Skin epidermis (tissue), 12 donors: ENCODE measurements around the gene KCNG2.

Source experiments
- H3K27ac ChIP-seq, 21 experiments: fragments of 200-600 bp; sonication (generic) in 11 of 21; one replicate each; pipeline ENCODE4 v1.5.0; 2020; ENCODE audit warnings: mild to moderate bottlenecking in 3 of 21, inconsistent platforms in 2 of 21, moderate library complexity in 2 of 21
- H3K4me3 ChIP-seq, 7 experiments: fragments of 200-600 bp; sonication (generic) in 2 of 7; one replicate each; pipeline ENCODE4 v1.5.0; 2020; ENCODE audit warnings: inconsistent platforms in 2 of 7, mild to moderate bottlenecking in 2 of 7, moderate library complexity in 1 of 7

KCNG2 gene

DNA sequence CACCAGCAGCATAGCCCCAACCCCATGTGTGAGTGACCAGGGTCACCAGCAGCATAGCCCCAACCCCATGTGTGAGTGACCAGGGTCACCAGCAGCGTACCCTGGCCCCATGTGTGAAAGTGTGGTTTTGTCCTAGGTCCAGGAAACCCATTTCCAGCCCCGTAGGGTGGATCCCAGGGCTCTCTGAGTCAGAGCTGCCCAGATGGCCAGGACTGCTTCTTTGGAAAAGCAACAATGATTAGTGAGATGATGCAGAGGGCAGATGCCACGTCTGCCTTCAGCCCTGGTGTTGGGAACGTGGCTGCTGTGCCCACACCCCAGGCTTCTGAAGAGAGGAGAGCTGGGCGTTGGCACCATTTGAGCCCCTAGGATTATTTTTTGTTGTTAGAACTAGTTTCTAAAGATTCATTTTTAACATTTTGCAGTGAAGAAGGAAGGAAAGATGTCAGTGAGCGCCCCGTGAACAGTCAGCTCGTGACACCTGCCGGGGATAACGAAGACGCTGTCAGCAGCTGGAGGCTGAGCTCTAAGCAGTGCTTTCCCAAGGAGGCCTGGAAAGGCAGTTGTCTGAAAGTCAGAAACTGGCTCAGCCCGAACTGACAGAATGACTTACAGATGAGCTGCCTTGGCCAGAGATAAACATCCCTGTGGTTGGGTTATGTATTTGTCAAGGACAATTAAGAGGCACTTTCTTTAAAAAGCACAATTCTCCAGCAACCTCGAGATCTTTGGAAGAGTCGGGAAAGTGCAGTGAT lies 32.1 kb upstream of the KCNG2 start:
- H3K27ac ChIP-seq, result peak overlapping the region in 1 of 21 experiments; percentile 58
- H3K4me3 ChIP-seq, result no peak overlapping the region

DNA sequence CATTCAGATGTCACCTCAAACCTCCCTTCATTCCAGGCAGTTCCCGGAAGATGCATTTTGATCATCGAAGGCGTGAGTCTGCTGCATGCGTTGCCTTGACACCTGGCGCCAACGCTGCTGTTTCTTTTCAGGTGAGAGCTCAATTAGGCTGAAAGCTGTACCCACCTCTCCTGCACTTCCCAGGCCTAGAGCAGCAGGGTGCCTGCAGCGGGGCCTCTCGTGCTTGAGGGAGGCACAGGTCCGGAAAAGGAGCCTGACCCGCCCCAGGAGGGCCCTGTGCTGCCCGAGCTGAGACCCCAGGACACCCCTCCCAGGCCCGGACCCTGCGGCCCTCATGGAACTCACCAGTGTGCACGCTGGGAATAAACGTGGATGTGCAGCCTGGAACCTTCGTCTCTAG lies 31.4 kb upstream of the KCNG2 start:
- H3K4me3 ChIP-seq, result no peak overlapping the region
- no peak overlapping the region for H3K27ac ChIP-seq

DNA sequence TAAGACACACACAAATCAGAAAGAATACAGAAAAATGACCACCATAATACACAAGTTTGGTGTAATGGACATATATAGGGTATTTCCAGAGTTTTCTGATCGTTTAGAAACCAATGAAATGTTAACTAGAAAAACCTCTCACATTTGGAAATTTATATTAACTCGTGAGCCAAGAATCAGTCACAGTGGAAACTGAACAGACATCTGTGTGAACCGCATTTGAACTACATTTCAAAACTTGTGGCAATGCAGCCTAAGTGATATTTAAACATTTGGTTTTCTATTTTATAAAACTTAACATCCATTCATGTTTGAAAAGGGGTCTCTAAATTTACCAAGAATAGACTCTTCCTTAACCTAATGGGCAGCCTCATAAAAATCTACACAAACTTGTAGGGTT lies 29.0 kb upstream of the KCNG2 start:
- no peak overlapping the region for H3K27ac ChIP-seq
- no peak overlapping the region for H3K4me3 ChIP-seq

DNA sequence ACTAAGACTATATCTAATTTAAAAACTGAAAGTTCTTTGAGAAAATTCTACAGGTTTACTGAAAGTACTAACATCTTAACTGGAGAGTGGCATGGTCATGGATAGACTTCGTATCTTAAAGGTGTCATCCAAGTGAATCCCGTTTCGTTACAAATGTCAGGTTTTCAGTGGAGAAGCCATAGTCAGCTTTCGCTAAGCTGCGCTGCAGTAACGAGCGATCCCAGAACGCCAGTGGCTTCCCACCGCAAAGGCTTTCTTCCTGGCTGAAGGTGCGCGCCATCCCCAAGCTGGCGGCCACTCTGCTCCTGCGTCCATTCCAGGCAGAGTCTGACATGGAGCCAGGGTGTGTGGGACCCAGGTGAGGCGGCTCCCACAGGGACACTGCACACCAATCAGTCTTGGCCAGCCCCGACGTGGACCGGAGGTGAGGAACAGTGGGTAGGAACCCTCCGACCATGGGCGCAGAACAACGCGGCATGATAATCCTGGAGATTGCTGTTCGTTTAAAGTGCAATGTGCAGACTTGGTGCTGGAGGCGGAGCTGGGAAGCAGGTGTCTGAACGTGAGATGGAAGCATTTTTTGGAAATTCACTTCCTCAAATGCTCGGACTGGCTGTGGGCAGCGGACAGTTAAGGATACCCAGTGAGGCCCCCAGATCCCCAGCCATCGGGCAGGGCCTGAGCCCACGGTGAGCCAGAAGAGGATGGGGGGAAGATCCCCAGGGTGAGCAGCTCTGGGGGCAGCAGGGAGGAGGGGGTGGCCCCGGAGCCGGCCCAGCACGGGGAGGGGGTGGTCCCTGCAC lies 27.8 kb upstream of the KCNG2 start:
- no peak overlapping the region for H3K27ac ChIP-seq

DNA sequence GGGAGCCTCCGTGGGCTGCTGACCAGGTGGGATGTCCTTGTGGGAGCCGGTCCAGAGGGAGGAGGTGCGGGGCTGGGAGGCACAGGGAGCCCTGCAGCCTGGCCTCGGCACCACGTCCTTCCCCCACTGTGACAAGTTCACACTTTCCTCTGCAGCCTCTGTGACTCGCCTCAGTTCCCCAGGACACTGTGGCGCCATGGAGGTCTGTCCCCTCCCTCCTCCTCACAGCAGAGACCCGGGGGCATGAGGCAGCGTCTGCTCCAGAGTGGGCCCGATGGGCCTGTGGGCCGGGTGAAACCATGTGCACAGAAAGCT lies 27.3 kb upstream of the KCNG2 start:
- Histone ChIP-seq H3K4me3 (no peak overlapping the region), H3K27ac (no peak overlapping the region)

More for the DNA sequence above, 27.8 kb upstream of the KCNG2 start:
- no peak overlapping the region for H3K4me3 ChIP-seq

DNA sequence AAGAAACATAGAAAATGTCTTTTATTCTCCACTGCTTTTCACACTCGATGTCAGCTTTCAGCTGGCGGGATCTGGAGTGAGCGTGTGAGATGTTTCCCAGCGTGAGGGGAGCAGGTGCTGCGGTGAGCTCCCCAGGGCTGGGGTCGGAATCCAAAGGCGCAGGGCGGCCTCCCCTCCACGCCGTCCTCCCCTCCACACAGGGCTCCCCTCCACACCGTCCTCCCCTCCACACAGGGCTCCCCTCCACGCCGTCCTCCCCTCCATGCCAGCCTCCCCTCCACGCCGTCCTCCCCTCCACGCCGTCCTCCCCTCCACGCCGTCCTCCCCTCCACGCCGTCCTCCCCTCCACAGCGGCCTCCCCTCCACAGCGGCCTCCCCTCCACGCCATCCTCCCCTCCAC lies 26.9 kb upstream of the KCNG2 start:
- Histone ChIP-seq H3K27ac (no peak overlapping the region), H3K4me3 (no peak overlapping the region)

DNA sequence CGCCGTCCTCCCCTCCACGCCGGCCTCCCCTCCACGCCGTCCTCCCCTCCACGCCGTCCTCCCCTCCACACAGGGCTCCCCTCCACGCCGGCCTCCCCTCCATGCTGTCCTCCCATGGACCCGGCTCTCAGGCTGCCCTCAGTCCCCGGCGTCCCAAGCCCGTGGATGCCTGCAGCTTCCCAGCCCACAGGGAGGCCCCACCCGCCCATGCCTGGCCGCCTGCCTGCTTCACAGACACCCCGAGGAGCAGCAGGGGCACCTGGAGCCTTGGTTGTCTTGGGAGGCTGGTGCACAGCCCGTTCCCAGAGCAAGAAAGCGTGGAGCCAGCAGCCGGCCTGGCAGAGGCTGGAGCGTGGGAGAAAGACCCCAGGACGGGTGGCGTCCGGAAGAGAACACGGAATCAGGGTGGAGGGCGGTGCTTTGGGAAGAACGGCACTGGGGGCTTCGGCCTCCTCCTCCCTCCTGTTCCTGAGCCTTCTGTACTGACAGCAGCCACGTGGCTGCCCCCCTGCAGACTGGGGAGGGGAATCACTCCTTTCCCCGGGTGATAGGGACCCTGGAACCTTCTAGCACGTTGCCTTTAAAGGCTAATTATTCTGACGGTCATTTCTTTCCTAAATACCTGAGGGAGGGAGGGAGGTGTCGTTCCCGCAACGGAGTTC lies 26.2 kb upstream of the KCNG2 start:
- H3K27ac ChIP-seq, result no peak overlapping the region
- H3K4me3 ChIP-seq, result no peak overlapping the region

DNA sequence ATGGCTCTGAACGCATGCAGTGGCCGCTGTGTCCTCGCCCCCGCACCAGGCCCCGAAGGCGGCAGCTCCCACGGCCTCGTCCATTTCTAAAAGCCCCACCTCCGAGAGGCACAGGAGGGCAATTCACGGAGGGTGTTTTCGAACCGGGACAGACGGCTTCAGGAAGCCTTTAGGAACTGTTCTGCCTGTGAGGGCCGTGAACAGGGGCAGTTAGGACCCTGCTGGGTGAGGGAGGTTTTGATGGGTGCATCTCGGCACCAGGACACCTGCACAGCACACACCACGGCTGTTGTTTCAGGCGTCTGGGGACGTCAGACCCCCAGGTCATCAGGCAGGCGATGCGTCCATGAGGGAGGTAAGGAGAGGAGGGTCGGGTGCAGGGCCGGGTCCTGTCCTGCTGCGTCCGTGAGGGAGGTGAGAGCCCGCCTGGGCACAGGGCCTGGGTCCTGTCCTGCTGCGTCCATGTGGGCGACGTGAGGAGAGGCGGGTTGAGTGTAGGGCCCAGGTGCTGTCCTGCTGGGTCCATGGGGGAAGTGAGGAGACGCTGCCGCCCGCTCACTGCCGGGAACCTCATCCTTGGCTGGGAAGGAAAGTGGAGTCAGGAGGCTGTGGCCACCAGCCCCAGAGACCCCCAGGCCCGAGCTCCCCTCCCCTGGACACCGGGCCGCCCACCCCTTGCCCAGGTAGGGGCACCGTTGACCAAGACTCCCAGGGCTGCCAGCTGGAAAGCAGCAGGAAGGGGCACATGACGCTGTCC lies 25.5 kb upstream of the KCNG2 start:
- Histone ChIP-seq H3K4me3 (no peak overlapping the region), H3K27ac (no peak overlapping the region)

DNA sequence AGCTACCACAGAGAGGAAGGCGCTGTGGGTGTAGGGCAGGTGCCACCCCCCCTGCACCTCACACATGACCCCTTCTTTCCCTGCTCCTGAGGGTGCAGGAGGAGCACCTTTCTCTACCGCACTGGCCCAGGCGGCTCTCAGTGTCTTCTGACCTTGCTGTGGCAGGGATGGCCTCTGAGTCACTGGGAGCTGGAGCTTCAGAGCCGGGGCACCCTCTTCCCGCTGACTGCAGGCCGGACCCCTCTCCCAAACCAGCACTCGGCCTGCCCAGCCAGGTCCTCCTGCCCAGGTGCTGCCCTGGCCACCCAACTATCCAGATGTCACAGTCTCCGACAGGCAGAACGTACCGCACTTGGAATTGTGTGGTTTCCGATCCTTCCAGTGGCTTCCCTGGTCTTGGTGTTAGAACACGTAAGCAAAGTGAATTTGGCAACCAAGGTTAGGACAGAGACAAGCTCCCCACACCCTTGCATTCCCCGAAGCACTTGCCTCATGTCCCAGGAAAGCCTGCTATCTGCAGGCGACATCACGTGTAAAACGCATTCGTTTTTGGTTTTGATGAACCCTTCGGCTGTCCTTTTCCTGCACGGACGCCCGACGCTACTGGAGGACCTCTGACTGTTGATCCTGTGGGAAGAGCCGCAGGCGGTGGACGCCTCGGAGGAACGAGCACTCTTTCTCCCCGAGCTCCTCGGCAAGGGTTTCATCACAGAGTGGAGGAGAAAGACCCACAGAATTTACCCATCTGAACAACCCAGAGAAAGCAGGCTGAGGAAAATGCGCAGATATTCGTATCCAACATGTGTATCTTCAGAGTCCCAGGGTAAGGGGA lies 24.7 kb upstream of the KCNG2 start:
- H3K27ac ChIP-seq, result no peak overlapping the region
- H3K4me3 ChIP-seq, result no peak overlapping the region

DNA sequence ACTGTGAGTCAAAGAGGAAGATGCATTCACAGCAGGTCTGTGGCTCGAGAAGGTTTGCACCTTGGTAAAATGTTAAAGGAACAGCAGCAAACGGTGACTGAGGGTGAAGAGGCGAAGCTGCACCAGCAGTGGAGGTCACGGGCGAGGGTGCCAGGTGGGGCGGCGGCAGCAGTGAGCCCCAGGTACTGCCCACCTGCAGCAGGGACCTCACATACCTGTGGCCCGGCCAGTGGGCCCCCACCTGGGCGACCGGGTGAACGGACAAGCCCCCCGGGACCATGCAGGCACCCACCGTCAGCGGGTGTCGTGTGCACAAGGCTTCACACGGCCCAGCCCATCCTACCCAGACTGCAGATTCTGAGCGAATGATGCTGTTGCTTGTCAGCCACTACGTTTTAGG lies 23.6 kb upstream of the KCNG2 start:
- Histone ChIP-seq H3K4me3 (no peak overlapping the region), H3K27ac (no peak overlapping the region)

DNA sequence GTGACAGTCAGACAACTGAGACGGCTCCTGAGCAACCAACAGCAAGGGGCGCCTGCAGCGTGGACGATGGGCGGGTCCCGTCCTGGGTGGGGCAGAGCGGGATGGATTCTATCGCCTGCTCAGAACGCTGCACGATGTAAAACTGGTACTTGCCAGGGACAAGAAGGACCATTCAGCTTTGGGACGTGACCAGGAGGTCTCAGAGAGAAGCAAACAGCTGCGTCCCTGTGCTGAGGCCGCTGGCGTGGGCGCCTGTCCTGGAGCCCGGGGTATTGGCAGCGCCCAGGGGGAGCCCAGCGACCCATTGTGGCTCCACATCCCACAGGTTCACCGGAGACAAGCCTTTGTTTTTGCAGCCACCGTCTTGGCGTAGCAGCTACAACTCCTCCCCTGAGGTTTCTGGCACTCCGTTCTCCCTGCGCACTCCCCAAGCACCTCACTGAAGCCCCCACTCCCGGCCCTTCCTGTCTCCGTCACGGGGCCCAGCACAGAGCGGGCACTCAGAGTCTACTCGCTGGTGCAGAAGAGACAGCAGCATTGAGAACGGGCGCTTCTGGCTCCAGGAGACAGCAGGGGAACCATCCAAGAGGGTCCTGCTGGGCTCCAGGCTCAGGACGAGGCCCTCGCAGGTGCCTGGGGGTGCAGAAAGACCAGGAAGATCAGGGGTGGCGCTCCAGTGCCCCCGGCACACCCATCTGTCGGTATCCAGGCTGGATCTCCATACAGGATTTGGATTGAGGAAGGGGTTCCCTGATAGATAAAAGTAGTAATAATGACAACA lies 22.1 kb upstream of the KCNG2 start:
- no peak overlapping the region for H3K4me3 ChIP-seq
- H3K27ac ChIP-seq, result no peak overlapping the region

DNA sequence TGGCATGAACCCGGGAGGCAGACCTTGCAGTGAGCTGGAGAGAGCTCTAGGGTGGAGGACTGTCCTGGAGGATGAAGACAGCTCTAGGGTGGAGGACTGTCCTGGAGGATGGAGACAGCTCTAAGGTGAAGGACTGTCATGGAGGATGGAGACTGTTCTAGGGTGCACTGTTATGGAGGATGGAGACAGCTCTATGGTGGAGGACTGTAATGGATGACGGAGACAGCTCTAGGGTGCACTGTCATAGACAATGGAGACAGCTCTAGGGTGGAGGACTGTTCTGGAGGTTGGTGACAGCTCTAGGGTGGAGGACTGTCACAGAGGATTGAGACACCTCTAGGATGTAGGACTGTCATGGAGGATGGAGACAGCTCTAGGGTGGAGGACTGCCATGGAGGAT lies 21.1 kb upstream of the KCNG2 start:
- H3K27ac ChIP-seq, result no peak overlapping the region

DNA sequence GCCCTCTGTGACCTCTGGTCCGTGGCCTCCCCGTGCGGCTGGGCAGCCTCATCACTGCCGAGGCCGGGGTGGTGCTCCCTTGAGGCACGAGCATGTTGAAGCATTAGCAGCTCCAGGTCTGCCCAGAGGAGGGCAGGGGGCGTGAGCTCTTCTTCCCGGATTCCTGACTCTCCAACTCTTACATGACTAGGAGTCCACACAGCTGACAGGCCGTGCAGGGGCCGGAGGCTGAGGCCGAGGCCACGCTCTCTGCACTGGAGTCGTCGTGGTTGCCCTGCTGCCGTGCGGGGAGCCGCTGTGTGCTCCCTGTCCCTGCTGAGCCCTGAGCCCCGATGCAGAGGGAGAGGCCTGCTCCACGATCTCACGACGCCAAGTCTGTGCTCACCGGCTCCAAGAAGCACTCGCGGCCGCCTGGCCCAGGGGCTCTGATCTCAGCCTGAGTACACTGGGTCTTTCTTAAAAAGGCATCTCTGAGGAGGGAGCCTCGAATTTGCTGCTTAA lies 19.4 kb upstream of the KCNG2 start:
- no peak overlapping the region for H3K4me3 ChIP-seq
- H3K27ac ChIP-seq, result no peak overlapping the region

More for the DNA sequence above, 21.1 kb upstream of the KCNG2 start:
- H3K4me3 ChIP-seq, result no peak overlapping the region

DNA sequence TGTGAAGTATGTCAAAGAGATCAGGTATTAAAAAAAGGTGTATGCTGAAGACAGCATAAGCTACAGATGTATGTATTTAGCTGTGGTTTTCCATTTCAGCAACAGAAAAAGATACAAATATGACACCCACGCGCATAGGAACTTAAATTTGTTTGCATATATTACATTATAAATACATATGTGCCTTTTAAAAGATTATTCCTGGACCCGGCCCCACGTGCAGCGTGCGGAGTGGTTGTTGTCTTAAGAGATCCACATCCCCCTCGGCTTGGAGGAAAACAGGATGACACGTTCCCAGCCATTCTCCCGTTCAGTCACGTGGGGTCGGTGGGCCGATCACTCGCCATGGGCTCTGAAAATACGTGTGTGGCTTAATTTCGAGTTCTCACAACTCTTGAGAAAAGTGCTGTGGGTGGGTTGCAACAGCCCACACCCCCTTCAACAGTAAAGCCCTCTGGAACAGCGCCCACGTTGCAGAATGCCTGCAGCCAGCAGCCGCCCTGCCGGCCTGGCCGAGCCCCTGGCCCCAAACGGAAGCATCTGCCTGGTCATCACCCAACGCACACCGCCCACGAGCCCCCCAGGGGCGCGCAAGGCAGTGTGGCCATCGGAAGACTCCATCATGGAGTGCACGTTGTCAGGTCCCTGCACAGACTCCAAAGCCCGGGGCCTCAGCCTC lies 18.6 kb upstream of the KCNG2 start:
- H3K27ac ChIP-seq, result no peak overlapping the region
- no peak overlapping the region for H3K4me3 ChIP-seq

DNA sequence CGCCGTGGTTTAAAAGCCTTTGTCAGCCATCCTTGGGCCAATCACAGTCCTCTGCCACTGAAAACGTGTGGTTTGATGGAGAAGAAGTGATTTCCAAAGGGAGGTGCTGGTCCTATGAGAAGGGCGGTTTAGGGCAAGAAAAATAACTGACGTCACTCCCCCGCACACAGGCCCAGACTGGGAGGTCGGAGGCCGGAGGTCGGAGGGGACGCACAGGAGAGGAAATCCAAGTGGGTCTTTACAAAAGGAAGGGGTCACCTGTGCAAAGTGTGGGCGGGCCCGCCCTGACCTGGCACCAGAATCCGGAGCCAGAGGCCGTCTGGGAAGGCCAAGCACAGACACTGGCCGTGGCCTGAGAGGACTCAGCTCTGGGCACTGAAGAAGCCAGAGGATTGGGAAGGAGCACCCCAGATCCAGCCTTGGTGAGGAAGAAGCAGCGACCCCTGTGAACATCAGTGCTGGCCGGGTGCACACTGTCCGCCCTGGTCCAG lies 18.0 kb upstream of the KCNG2 start:
- Histone ChIP-seq H3K4me3 (no peak overlapping the region), H3K27ac (no peak overlapping the region)

DNA sequence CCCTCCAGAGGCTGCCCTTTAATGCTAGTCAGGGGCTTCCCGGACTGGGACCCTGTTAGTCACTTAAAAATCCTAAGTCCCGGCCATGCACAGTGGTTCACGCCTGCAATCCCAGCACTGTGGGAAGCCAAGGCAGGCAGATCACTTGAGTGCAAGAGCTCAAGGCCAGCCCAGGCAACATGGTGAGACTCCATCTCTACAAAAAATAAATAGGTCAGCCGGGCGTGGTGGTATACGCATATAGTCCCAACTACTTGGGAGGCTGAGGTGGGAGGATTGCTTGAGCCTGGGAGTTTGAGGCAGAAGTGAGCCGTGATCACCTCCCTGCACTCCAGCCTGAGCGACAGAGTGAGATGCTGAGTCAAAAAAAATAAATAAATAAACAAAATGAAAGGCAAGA lies 17.2 kb upstream of the KCNG2 start:
- H3K4me3 ChIP-seq, result no peak overlapping the region
- H3K27ac ChIP-seq, result no peak overlapping the region

DNA sequence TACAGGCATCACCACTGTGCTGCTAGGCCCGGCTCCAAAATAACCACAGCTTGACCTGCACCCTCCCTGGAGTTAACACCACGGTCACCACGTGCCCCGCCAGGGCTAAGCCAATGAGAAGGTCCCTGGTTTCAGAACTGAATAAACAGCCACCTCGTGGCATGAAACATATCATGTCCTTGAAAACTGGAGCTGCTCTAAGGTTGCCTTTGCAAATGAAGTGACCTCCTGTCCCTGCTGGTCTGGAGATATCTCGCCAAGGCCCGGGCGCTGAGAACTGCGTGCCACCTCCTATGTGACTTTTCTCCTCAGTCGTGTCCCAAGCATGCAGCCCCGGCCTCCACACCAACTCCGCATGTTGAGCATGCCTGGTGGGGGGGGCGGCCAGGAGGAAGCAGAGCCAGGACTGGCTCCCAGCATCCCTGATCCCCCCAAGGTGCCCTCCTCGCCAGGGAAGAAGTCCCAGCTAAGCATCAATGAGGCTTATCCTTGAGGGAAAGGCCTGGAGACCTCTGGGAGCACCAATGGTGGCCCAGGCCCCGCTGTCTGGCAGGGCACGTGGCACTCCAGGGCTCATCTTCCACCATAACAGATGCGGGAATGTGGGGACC lies 16.3 kb upstream of the KCNG2 start:
- Histone ChIP-seq H3K27ac (no peak overlapping the region), H3K4me3 (no peak overlapping the region)
